HepG2 (cell line): ENCODE measurements around the gene FDXR. TPM values are rescaled to one million over a fixed set of nuclear protein-coding genes. Genes with fewer than 3 reads are reported as not detected.
A peak's percentile ranks its signal among the peaks of the same experiment; 100 is the strongest.

ENCODE experiments used
- IRF2 ChIP-seq: IDR thresholded peaks from 2 replicates; pipeline ENCODE4 v1.6.1; 2018; ENCODE audit warnings: missing genetic modification reagents, missing compliant biosample characterization
- KDM1A ChIP-seq: IDR thresholded peaks from 2 replicates; pipeline ENCODE4 v1.6.1; 2016; ENCODE audit warnings: missing compliant biosample characterization
- MIER2 ChIP-seq: IDR thresholded peaks from 2 replicates; pipeline ENCODE4 v1.6.1; 2016; ENCODE audit warnings: missing biosample characterization, missing genetic modification reagents
- MXD3 ChIP-seq: IDR thresholded peaks from 2 replicates; pipeline ENCODE4 v1.6.1; 2016; ENCODE audit warnings: mild to moderate bottlenecking, missing biosample characterization, missing genetic modification reagents
- RORA ChIP-seq: sonication (generic); formaldehyde crosslinking; IDR thresholded peaks from 2 replicates; pipeline ENCODE4 v1.5.0; 2020; ENCODE audit warnings: mild to moderate bottlenecking, missing genetic modification reagents, moderate library complexity
- SMAD9 ChIP-seq: sonication (generic); formaldehyde crosslinking; IDR thresholded peaks from 2 replicates; pipeline ENCODE4 v1.5.1; 2020; ENCODE audit warnings: mild to moderate bottlenecking, missing genetic modification reagents
- TBP ChIP-seq: sonication (generic); formaldehyde crosslinking; IDR thresholded peaks from 2 replicates; pipeline ENCODE4 v1.5.0; 2020; ENCODE audit warnings: missing genetic modification reagents
- TBX2 ChIP-seq: sonication (generic); formaldehyde crosslinking; IDR thresholded peaks from 2 replicates; pipeline ENCODE4 v1.5.0; 2020; ENCODE audit warnings: missing genetic modification reagents, mild to moderate bottlenecking, borderline replicate concordance
- ZNF280D ChIP-seq: sonication (generic); formaldehyde crosslinking; IDR thresholded peaks from 2 replicates; pipeline ENCODE4 v1.5.1; 2020; ENCODE audit warnings: mild to moderate bottlenecking, missing genetic modification reagents
- ZNF562 ChIP-seq: sonication (generic); formaldehyde crosslinking; IDR thresholded peaks from 2 replicates; pipeline ENCODE4 v1.8.0; 2022; ENCODE audit warnings: missing genetic modification reagents, borderline replicate concordance
- polyA plus RNA-seq, 8 experiments: library from polyadenylated mRNA; depleted of rRNA in 3 of 8; stranded (reverse) in 7 of 8; unstranded in 1 of 8; fragments of >200 nt; fragmentation: Illumina TruSeq in 4 of 8; extraction: Trizol in 4 of 8; gene quantifications; 2 replicates each; pipeline versions ENCODE4 v1.2.1 to v1.2.3, GENCODE V29; 2011 to 2016; ENCODE audit warnings: low read depth in 4 of 8, missing spikeins in 1 of 8, mixed read lengths in 1 of 8; ENCODE audit not compliant: insufficient read depth in 1 of 8
- total RNA-seq, 5 experiments: library from RNA; depleted of rRNA; stranded (reverse); fragments of >200 nt; fragmentation: Illumina TruSeq; extraction: Trizol; gene quantifications; 2 replicates each; pipeline ENCODE4 v1.2.3, GENCODE V29; 2016; ENCODE audit warnings: low read depth in 1 of 5
- TF ChIP-seq, protein P1 (sequence below): sonication (generic); formaldehyde crosslinking; IDR thresholded peaks from 2 replicates; pipeline ENCODE4 v1.5.0; 2020; ENCODE audit warnings: mild to moderate bottlenecking, missing genetic modification reagents

FDXR gene
- total and polyA plus RNA-seq, 2 of the 13 experiments (the other 11 are each of a cell fraction or from before 2014, with no cell fraction given): 23.4 to 116 TPM

GRCh38 chr17:74893936-74894671 is 21.3 kb upstream of the FDXR start (continued):
- no peak for TF ChIP-seq ZNF280D
- no peak for TF ChIP-seq TBP (CRISPR knock-in tag)
- TF ChIP-seq, protein P1, sequence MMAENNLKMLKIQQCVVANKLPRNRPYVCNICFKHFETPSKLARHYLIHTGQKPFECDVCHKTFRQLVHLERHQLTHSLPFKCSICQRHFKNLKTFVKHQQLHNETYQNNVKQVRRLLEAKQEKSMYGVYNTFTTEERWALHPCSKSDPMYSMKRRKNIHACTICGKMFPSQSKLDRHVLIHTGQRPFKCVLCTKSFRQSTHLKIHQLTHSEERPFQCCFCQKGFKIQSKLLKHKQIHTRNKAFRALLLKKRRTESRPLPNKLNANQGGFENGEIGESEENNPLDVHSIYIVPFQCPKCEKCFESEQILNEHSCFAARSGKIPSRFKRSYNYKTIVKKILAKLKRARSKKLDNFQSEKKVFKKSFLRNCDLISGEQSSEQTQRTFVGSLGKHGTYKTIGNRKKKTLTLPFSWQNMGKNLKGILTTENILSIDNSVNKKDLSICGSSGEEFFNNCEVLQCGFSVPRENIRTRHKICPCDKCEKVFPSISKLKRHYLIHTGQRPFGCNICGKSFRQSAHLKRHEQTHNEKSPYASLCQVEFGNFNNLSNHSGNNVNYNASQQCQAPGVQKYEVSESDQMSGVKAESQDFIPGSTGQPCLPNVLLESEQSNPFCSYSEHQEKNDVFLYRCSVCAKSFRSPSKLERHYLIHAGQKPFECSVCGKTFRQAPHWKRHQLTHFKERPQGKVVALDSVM: no peak
- TF ChIP-seq SMAD9 (CRISPR knock-in tag): no peak
- no peak for TF ChIP-seq MIER2 (CRISPR knock-in tag)
- TF ChIP-seq IRF2 (CRISPR knock-in tag): no peak
- no peak for TF ChIP-seq RORA (CRISPR knock-in tag)
- TF ChIP-seq ZNF562: no peak
- peak; percentile 6; the same call in 1 of the 2 replicates for TF ChIP-seq TBX2 (CRISPR knock-in tag)
- TF ChIP-seq MXD3 (CRISPR knock-in tag): no peak
- no peak for TF ChIP-seq KDM1A (CRISPR knock-in tag)
